GM23338 (cell line): ENCODE measurements around the gene SMIM5. TPM values are rescaled to one million over a fixed set of nuclear protein-coding genes. Genes with fewer than 3 reads are reported as not detected.

Source experiments
- ATAC-seq: fragments of 200-7000 bp; cut with Tn5 transposase; 3 replicates; pipeline ENCODE4 v1.9.1; 2020
- DNase-seq: peaks from one replicate; pipeline ENCODE4 v3.0.0-alpha.2; 2015; ENCODE audit warnings: low spot score
- H2AFZ ChIP-seq: fragments of 200-600 bp; sonication (generic); 2 replicates; pipeline ENCODE4 v1.8.0; 2016; ENCODE audit warnings: antibody characterized with exemption, mild to moderate bottlenecking, moderate library complexity
- H3F3A ChIP-seq: fragments of 200-600 bp; sonication (generic); replicated peaks from 2 replicates; pipeline ENCODE4 v1.8.0; 2017; ENCODE audit warnings: antibody characterized with exemption, mixed run types, low read depth
- H3K27ac ChIP-seq: fragments of 200-600 bp; sonication (generic); 2 replicates; pipeline ENCODE4 v1.6.1; 2016; ENCODE audit warnings: low read depth
- H3K27me3 ChIP-seq: fragments of 200-600 bp; sonication (generic); 2 replicates; pipeline ENCODE4 v1.8.0; 2016; ENCODE audit warnings: mild to moderate bottlenecking, mixed run types, moderate library complexity; ENCODE audit not compliant: insufficient read depth
- H3K36me3 ChIP-seq: fragments of 200-600 bp; sonication (generic); 2 replicates; pipeline ENCODE4 v1.8.0; 2016; ENCODE audit warnings: mild to moderate bottlenecking; ENCODE audit not compliant: insufficient read depth
- H3K4me1 ChIP-seq: fragments of 200-600 bp; sonication (generic); 2 replicates; pipeline ENCODE4 v1.8.0; 2016; ENCODE audit warnings: mild to moderate bottlenecking, moderate library complexity; ENCODE audit not compliant: insufficient read depth
- H3K4me2 ChIP-seq: fragments of 200-600 bp; sonication (generic); 2 replicates; pipeline ENCODE4 v1.7.1; 2017; ENCODE audit warnings: mixed run types
- H3K4me3 ChIP-seq: fragments of 200-600 bp; sonication (generic); 2 replicates; pipeline ENCODE4 v1.6.1; 2016; ENCODE audit warnings: mixed run types
- H3K79me2 ChIP-seq: fragments of 200-600 bp; sonication (generic); replicated peaks from 2 replicates; pipeline ENCODE4 v1.8.0; 2017; ENCODE audit warnings: mild to moderate bottlenecking; ENCODE audit not compliant: insufficient read depth
- H3K9me2 ChIP-seq: fragments of 200-600 bp; sonication (generic); 2 replicates; pipeline ENCODE4 v1.8.0; 2017; ENCODE audit not compliant: insufficient read depth
- H4K20me1 ChIP-seq: fragments of 200-600 bp; sonication (generic); replicated peaks from 2 replicates; pipeline ENCODE4 v1.8.0; 2017; ENCODE audit warnings: mild to moderate bottlenecking; ENCODE audit not compliant: insufficient read depth
- H3K27ac Mint-ChIP-seq: 2 replicates; pipeline ENCODE4 v1.8.0; 2020; ENCODE audit warnings: inconsistent platforms, mild to moderate bottlenecking, moderate library complexity, mixed read lengths
- H3K27me3 Mint-ChIP-seq: 3 replicates; pipeline ENCODE4 v1.8.0; 2022; ENCODE audit warnings: low read depth, mild to moderate bottlenecking, moderate library complexity, mixed read lengths, inconsistent platforms; ENCODE audit not compliant: insufficient read depth, poor library complexity
- H3K36me3 Mint-ChIP-seq: 3 replicates; pipeline ENCODE4 v1.8.0; 2021; ENCODE audit warnings: low read depth, mild to moderate bottlenecking, inconsistent platforms, moderate library complexity, mixed read lengths
- H3K4me1 Mint-ChIP-seq: 3 replicates; pipeline ENCODE4 v1.8.0; 2020; ENCODE audit warnings: mild to moderate bottlenecking, inconsistent platforms, mixed read lengths
- H3K4me3 Mint-ChIP-seq: 3 replicates; pipeline ENCODE4 v1.8.0; 2021; ENCODE audit warnings: moderate library complexity, mild to moderate bottlenecking, inconsistent platforms, mixed read lengths
- H3K9me3 Mint-ChIP-seq: 3 replicates; pipeline ENCODE4 v1.8.0; 2020; ENCODE audit warnings: moderate library complexity, mild to moderate bottlenecking, inconsistent platforms, mixed read lengths
- EZH2 ChIP-seq: fragments of 200-600 bp; sonication (generic); IDR thresholded peaks from one replicate; pipeline ENCODE4 v1.8.0; 2017; ENCODE audit warnings: antibody characterized with exemption, mild to moderate bottlenecking, low read depth; ENCODE audit not compliant: unreplicated experiment
- EZH2phosphoT487 ChIP-seq: fragments of 200-600 bp; sonication (generic); IDR thresholded peaks from one replicate; pipeline ENCODE4 v1.8.1; 2018; ENCODE audit warnings: antibody characterized with exemption; ENCODE audit not compliant: unreplicated experiment
- JUNB ChIP-seq: IDR thresholded peaks from one replicate; pipeline ENCODE4 v1.6.1; 2016; ENCODE audit warnings: antibody characterized with exemption; ENCODE audit not compliant: unreplicated experiment
- NANOG ChIP-seq: IDR thresholded peaks from 2 replicates; pipeline ENCODE4 v1.6.1; 2016; ENCODE audit warnings: antibody characterized with exemption, borderline replicate concordance
- STAT1 ChIP-seq: IDR thresholded peaks from one replicate; pipeline ENCODE4 v1.6.1; 2016; ENCODE audit warnings: antibody characterized with exemption; ENCODE audit not compliant: unreplicated experiment
- ZNF331 ChIP-seq: fragments of 250-450 bp; sonication (Bioruptor Pico); IDR thresholded peaks from 2 replicates; pipeline ENCODE4 v1.5.0; 2020; ENCODE audit warnings: low read depth, mild to moderate bottlenecking, moderate library complexity
- polyA plus RNA-seq: library from polyadenylated mRNA; unstranded; fragments of >200 nt; fragmentation: Nextera tagmentation; extraction: Ambion mirVana; gene quantifications from 2 replicates; pipeline ENCODE4 v1.2.1, GENCODE V29; 2016
- total RNA-seq: library from RNA; depleted of rRNA; stranded (reverse); fragments of >200 nt; shearing (Covaris generic); gene quantifications from 2 replicates; pipeline ENCODE4 v1.2.3, GENCODE V29; 2014
- TF ChIP-seq, protein P1 (sequence below): fragments of 250-450 bp; sonication (Bioruptor Pico); IDR thresholded peaks from 2 replicates; pipeline ENCODE4 v1.5.0; 2020; ENCODE audit warnings: mild to moderate bottlenecking, moderate library complexity
- TF ChIP-seq, protein P2 (sequence below), 2 experiments: fragments of 200-600 bp in 1 of 2; sonication (generic) in 1 of 2; conservative IDR thresholded peaks; 2 replicates each; pipeline versions ENCODE4 v1.5.1 to v1.6.1; 2016 to 2017; ENCODE audit warnings: antibody characterized with exemption in 2 of 2, low read depth in 2 of 2, mild to moderate bottlenecking in 2 of 2, moderate library complexity in 1 of 2

SMIM5 gene
- total and polyA plus RNA-seq, 2 experiments from 2014 or later, result 0.16 TPM; not detected in 1

DNA sequence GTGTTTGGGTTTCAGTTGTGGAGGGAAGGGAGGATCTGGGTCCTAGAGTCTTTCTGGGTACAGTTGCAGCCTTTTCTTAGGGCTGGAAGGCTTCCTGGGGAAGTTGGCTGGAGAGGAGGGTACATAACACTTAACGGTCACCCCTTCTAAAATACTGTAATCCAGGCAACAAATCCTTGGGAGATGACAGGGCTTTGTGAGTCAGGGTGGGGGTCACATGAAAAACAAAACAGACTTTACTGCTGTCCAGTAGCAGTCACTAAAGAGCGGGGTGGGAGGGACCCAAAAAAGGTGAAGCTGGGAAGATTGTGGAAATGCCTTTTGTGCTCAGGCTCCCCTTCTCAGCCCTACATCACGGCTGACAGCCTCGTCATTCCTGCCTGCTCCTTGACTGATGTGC, 40.3 kb downstream of the SMIM5 start (continued):
- TF ChIP-seq, protein P1, sequence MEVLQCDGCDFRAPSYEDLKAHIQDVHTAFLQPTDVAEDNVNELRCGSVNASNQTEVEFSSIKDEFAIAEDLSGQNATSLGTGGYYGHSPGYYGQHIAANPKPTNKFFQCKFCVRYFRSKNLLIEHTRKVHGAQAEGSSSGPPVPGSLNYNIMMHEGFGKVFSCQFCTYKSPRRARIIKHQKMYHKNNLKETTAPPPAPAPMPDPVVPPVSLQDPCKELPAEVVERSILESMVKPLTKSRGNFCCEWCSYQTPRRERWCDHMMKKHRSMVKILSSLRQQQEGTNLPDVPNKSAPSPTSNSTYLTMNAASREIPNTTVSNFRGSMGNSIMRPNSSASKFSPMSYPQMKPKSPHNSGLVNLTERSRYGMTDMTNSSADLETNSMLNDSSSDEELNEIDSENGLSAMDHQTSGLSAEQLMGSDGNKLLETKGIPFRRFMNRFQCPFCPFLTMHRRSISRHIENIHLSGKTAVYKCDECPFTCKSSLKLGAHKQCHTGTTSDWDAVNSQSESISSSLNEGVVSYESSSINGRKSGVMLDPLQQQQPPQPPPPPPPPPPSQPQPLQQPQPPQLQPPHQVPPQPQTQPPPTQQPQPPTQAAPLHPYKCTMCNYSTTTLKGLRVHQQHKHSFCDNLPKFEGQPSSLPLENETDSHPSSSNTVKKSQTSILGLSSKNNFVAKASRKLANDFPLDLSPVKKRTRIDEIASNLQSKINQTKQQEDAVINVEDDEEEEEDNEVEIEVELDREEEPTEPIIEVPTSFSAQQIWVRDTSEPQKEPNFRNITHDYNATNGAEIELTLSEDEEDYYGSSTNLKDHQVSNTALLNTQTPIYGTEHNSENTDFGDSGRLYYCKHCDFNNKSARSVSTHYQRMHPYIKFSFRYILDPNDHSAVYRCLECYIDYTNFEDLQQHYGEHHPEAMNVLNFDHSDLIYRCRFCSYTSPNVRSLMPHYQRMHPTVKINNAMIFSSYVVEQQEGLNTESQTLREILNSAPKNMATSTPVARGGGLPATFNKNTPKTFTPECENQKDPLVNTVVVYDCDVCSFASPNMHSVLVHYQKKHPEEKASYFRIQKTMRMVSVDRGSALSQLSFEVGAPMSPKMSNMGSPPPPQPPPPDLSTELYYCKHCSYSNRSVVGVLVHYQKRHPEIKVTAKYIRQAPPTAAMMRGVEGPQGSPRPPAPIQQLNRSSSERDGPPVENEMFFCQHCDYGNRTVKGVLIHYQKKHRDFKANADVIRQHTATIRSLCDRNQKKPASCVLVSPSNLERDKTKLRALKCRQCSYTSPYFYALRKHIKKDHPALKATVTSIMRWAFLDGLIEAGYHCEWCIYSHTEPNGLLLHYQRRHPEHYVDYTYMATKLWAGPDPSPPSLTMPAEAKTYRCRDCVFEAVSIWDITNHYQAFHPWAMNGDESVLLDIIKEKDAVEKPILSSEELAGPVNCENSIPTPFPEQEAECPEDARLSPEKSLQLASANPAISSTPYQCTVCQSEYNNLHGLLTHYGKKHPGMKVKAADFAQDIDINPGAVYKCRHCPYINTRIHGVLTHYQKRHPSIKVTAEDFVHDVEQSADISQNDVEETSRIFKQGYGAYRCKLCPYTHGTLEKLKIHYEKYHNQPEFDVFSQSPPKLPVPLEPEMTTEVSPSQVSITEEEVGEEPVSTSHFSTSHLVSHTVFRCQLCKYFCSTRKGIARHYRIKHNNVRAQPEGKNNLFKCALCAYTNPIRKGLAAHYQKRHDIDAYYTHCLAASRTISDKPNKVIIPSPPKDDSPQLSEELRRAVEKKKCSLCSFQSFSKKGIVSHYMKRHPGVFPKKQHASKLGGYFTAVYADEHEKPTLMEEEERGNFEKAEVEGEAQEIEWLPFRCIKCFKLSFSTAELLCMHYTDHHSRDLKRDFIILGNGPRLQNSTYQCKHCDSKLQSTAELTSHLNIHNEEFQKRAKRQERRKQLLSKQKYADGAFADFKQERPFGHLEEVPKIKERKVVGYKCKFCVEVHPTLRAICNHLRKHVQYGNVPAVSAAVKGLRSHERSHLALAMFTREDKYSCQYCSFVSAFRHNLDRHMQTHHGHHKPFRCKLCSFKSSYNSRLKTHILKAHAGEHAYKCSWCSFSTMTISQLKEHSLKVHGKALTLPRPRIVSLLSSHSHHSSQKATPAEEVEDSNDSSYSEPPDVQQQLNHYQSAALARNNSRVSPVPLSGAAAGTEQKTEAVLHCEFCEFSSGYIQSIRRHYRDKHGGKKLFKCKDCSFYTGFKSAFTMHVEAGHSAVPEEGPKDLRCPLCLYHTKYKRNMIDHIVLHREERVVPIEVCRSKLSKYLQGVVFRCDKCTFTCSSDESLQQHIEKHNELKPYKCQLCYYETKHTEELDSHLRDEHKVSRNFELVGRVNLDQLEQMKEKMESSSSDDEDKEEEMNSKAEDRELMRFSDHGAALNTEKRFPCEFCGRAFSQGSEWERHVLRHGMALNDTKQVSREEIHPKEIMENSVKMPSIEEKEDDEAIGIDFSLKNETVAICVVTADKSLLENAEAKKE (CRISPR knock-in tag), result no peak
- no peak for TF ChIP-seq EZH2
- TF ChIP-seq, protein P2, sequence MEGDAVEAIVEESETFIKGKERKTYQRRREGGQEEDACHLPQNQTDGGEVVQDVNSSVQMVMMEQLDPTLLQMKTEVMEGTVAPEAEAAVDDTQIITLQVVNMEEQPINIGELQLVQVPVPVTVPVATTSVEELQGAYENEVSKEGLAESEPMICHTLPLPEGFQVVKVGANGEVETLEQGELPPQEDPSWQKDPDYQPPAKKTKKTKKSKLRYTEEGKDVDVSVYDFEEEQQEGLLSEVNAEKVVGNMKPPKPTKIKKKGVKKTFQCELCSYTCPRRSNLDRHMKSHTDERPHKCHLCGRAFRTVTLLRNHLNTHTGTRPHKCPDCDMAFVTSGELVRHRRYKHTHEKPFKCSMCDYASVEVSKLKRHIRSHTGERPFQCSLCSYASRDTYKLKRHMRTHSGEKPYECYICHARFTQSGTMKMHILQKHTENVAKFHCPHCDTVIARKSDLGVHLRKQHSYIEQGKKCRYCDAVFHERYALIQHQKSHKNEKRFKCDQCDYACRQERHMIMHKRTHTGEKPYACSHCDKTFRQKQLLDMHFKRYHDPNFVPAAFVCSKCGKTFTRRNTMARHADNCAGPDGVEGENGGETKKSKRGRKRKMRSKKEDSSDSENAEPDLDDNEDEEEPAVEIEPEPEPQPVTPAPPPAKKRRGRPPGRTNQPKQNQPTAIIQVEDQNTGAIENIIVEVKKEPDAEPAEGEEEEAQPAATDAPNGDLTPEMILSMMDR (conservative IDR thresholded peaks at IDR 0.05; ENCODE audit: low read depth in 2 of 2), result no peak
- TF ChIP-seq EZH2phosphoT487, result no peak
- TF ChIP-seq STAT1, result no peak
- TF ChIP-seq JUNB, result no peak
- TF ChIP-seq NANOG, result no peak

DNA sequence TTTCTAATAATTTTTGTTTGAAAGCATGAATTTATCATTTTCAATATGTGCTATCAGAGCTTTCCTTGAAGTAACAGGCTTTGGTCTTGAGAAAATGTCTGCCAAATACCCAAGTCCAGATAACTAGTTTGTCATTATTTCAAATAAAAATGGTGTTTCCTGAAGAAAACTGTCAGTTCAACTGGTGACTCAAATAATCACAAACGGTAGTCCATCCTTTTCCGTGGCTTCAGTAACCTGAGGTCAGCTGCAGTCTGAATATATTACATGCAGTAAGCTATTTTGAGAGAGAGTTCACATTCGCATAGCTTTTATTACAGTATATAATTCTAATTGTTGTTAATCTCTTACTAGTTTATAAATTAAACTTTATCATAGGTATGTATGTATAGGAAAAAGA, 43.2 kb downstream of the SMIM5 start:
- no peaks in the 10 kb centered on the region for H3K9me2 ChIP-seq
- H2AFZ ChIP-seq, result no peak overlapping the region
- Mint-ChIP-seq H3K36me3 (peaks cover 47% of the 10 kb centered on the region; the same call in 2 of the 3 replicates), H3K4me1 (no peaks in the 10 kb centered on the region), H3K4me3 (no peak overlapping the region), H3K9me3 (no peaks in the 10 kb centered on the region), H3K27ac (no peak overlapping the region), H3K27me3 (peaks cover 5% of the 10 kb centered on the region)
- peaks cover 48% of the 10 kb centered on the region for H3K79me2 ChIP-seq
- no peaks in the 10 kb centered on the region for H3K4me1 ChIP-seq
- DNase-seq, result no peak
- no peak overlapping the region for H3K27ac ChIP-seq
- peaks cover 14% of the 10 kb centered on the region for H4K20me1 ChIP-seq
- H3K4me3 ChIP-seq, result no peak overlapping the region
- no peak for ATAC-seq
- peaks cover 7% of the 10 kb centered on the region; the same call in 1 of the 2 replicates for H3K36me3 ChIP-seq
- no peaks in the 10 kb centered on the region for H3K27me3 ChIP-seq
- no peak overlapping the region for H3K4me2 ChIP-seq
- H3F3A ChIP-seq, result peaks cover 2% of the 10 kb centered on the region; the same call in 1 of the 2 replicates
- TF ChIP-seq ZNF331 (no peak), JUNB (no peak)
- TF ChIP-seq, protein P1 (CRISPR knock-in tag), result no peak
